ENCODE measurements around the gene EMSY.

DNA sequence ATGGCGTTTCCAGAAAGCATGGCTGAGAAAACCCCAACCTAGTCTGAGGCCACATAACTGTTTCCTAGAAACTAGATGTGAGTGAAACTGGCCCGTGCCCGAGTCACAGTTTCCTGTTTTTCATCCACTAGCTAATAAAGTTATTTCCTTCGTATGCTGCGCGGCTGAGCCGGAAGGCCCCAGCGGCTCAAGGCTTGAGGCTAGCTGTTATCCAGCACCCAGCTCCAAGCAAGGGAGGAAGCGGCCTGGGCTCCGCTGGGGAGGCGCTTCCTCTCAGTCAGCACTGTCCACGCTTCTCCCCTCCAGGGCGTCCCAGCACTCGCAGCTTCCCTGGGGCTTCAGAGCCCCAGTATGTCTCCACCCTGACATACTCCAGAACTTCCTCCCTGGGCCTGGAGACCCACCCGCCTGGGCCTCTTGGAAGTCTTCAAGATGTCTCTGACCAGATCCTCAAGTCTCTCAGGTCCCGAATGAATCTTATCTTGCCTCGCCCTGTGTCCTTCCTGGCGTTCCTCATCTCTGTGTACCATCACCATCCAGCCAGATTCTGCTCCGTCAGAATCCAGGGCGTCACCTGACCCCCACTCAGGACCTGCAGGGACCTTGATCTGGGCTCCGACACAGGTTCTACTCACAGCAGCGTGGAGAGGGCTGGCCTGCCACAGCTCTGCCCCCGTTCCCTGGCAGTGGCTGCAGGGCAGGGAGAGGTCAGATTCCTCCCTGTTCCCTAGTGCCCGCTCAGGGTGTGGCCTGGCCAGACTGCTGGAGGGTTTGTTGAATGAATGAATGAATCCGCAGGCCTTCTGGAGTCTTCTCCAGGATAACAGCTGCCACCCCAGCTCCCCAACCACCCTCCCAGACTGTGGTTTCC lies 143.9 kb downstream of the EMSY start:
- TF ChIP-seq, protein P1, sequence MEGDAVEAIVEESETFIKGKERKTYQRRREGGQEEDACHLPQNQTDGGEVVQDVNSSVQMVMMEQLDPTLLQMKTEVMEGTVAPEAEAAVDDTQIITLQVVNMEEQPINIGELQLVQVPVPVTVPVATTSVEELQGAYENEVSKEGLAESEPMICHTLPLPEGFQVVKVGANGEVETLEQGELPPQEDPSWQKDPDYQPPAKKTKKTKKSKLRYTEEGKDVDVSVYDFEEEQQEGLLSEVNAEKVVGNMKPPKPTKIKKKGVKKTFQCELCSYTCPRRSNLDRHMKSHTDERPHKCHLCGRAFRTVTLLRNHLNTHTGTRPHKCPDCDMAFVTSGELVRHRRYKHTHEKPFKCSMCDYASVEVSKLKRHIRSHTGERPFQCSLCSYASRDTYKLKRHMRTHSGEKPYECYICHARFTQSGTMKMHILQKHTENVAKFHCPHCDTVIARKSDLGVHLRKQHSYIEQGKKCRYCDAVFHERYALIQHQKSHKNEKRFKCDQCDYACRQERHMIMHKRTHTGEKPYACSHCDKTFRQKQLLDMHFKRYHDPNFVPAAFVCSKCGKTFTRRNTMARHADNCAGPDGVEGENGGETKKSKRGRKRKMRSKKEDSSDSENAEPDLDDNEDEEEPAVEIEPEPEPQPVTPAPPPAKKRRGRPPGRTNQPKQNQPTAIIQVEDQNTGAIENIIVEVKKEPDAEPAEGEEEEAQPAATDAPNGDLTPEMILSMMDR (IDR thresholded peaks at IDR 0.05), result no peak
- no peak for TF ChIP-seq POLR2A (IDR thresholded peaks at IDR 0.05)

Data from uterus (tissue), 2 donors.